COLO668 (cell line): Measurements from ENCODE around the gene RPRD2.

Experiments
- DNase-seq: peaks from one replicate; lab custom pipeline; 2025; ENCODE audit not compliant: unreplicated experiment; lab: John Stamatoyannopoulos, UW

Gene RPRD2

DNA sequence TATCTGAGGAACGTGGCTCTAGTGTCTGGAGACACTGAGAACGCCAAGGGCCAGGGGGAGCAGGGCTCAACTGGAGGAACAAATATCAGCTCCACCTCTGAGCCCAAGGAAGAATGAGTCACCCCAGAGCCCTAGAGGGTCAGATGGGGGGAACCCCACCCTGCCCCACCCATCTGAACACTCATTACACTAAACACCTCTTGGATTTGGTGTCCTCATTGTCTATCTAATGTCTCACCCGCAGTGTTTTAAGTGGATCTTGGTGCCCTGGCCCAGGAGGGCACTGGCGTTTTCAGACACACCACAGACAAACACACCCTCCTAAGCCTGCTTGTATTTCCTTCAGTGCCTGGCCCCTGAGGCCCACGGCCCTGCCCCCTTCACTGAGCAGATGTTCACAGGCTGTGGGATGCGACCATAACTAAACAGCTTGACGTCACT, 149.4 kb downstream of the RPRD2 start:
- DNase-seq = peak; percentile 63

DNA sequence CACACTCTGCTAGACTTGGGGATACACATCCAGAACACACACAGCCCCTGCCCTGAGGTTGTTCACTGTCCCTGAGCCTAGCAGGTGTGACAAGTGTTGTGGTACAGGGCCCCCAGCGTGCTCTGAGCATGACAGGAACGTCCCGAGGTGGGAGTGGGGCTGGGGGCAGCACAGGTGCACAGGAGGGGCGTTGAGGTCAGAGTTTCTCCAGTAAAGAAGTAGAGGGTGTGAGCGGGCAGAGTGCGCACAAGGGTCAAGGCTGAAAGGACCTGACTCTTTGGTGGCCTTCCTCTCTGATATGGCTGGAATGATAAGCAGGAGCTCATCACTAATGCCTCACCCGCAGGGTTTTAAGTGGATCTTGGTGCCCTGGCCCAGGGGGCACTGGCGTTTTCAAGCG, 150.3 kb downstream of the RPRD2 start:
- no peak for DNase-seq

GRCh38 chr1:150514913-150515327, 151.0 kb downstream of the RPRD2 start:
- no peak for DNase-seq

- DNase-seq = peak; percentile 99
These were observed 151.5 kb downstream of the RPRD2 start, which contains the start of gene FALEC for GRCh38 chr1:150515328-150516049. Gene FALEC, plus strand, starts transcription at chr1:150515752.

DNA sequence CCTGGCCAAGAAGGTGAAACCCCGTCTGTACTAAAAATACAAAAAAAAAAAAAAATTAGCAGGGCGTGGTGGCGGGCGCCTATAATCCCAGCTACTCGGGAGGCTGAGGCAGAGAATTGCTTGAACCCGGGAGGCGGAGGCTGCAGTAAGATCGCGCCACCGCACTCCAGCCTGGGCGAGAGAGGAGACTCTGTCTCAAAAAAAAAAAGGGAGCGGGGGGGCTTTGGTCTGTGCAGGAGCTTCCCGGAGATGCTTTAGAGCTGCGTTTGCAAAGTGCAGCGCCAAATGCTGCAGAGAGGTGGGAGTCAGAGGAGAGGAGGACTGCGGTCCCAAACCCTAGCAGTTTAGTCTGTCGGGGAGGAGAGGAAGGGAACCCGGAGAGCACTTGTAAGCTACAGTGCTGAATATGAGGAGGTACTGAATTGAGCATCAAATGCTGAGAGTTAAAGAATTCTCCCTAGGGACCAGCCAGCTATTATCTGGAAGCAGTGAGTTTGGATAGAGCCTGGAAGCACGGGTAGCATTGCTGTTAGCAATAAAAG, 152.2 kb downstream of the RPRD2 start:
- no peak for DNase-seq

DNA sequence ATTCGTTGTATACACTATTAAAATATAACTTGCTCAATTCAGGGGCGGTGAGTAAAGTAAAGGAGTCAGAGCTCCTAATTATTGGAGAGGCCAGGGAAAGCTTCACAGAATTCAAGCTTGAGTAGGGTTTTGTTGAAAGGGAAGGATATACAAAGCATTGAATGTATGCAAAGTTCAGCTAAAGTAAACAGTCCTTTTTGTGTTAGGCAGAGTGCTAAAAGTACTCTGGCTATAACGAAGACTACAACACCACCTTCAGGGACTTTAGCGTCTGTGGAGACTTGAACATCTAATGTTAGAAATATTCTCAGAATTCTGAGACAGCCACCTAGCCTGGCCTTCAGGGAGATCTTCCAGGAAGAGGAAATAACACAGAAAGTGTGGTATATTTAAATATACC, 152.7 kb downstream of the RPRD2 start:
- DNase-seq = peak; percentile 20

DNA sequence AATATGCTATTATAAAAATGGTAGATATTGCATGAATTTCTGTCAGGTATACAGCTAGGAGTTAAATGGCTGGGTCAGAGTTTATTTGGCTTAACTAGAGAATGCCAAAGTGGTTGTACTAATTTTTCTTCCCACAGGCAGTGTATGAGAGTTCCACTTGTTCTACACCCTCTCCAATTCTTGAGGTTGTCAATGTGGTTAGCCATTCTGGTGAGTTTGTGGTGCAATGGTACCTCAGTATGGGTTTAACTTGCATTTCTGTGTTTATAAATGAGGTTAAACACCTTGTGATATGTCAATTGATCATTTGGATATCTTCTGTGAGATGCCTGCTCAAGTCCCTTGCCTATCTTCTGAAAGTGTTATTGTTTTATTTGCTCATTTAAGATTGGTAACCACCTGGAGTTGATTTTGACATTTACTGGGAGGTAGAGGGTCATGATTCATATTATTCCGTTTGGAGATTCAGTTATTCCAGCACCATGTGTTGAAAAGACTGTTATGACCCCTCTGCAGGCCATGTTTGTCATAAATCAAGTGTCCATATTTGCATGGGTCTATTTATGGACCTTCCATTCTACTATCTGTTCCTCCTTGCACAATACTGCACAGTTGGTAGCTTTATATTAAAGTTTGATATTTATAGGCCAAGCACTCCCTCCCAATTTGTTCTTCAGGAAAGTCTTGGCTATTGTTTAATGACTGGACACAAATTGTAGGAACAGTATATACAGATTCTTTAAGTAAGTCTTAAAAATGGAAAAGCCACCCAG, 157.4 kb downstream of the RPRD2 start:
- DNase-seq = no peak

- DNase-seq = no peak
These were observed 161.4 kb downstream of the RPRD2 start for GRCh38 chr1:150525348-150525747.
